NCI-H1092 treated with DMSO at 0.1 percent for 48 hours (cell line): Measurements from ENCODE around the gene CPNE9.

Experiments used
- DNase-seq: peaks from one replicate; lab custom pipeline; 2025; lab: John Stamatoyannopoulos, UW

CPNE9 gene

DNA sequence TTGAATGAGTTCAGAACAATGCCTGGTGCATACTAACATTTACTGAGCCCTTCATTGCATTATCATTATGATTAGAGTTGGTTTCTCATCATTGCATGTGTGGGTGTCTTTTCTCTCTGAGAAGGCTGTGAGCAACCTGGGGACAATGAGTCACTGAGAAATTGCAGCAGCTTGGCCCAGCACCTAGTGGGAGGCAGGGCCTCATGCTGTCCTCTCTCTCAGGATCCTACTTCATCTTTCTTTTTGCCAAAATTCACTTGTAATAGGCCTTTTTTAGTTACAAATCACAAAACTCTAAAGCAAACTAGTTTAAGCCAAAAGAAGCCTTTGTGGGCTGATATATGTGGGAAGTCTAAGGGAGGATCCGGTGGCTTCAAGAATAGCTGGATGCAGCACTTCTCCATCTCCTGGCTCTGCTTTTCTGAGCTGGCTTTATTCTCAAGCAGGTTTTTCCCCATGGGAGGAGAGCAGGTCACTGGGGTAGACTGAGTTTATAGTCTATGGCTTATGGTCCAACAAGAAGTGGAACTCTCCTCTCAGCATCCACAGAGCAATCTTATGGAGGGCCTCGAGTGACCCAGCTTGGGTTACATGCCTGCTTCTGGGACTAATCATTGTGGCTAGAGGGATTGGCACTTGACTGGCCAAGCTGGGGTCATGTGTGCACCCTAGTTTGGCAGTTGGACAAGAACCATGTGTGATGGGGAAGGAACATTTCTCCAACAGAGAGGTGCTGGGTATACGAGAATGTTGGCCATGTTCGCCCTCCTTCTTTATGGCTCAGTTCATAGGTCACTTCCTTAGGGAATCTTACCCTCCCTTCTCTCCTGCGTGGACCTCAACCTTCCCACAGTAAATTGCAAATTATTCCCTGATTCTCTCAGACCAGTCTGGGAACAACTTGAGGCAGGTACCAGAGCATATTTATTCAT is 74.8 kb downstream of the CPNE9 start:
- DNase-seq = no peak

GRCh38 chr3:9779075-9779593 is 75.5 kb downstream of the CPNE9 start:
- DNase-seq = no peak
